Effector memory CD8-positive, alpha-beta T cell (primary cell): ENCODE measurements around the gene SMS.

Source experiments
- ATAC-seq: fragments of 150-1000 bp; cut with Tn5 transposase; replicated peaks from 2 replicates; pipeline ENCODE4 v1.10.0; 2021; ENCODE audit warnings: mild to moderate bottlenecking, moderate library complexity
- DNase-seq, 3 experiments: peaks; one replicate each; pipeline ENCODE4 v3.0.0; 2021
- H3K27ac Mint-ChIP-seq, 2 donors: one replicate each; pipeline ENCODE4 v1.8.0; 2022; ENCODE audit warnings: mild to moderate bottlenecking in 2 of 2, mixed read lengths in 2 of 2, moderate library complexity in 2 of 2
- H3K27me3 Mint-ChIP-seq, 2 donors: one replicate each; pipeline ENCODE4 v1.8.0; 2022; ENCODE audit warnings: mixed read lengths in 2 of 2
- H3K36me3 Mint-ChIP-seq: one replicate; pipeline ENCODE4 v1.8.0; 2022; ENCODE audit warnings: mild to moderate bottlenecking, moderate library complexity, mixed read lengths; ENCODE audit not compliant: insufficient read depth
- H3K4me1 Mint-ChIP-seq, 2 donors: one replicate each; pipeline ENCODE4 v1.8.0; 2022; ENCODE audit warnings: low read depth in 2 of 2, mixed read lengths in 2 of 2
- H3K4me3 Mint-ChIP-seq, 2 donors: one replicate each; pipeline ENCODE4 v1.8.0; 2022; ENCODE audit warnings: mild to moderate bottlenecking in 2 of 2, mixed read lengths in 2 of 2, moderate library complexity in 2 of 2
- H3K9me3 Mint-ChIP-seq, 2 donors: one replicate each; pipeline ENCODE4 v1.8.0; 2022; ENCODE audit warnings: mixed read lengths in 2 of 2

SMS gene

GRCh38 chrX:22012931-22013330 is 72.4 kb downstream of the SMS start:
- Mint-ChIP-seq H3K9me3 (no peaks in the 10 kb centered on the region), H3K27me3 (no peaks in the 10 kb centered on the region), H3K27ac (no peak overlapping the region), H3K4me3 (no peak overlapping the region), H3K36me3 (no peaks in the 10 kb centered on the region), H3K4me1 (no peaks in the 10 kb centered on the region)
- DNase-seq (no peak), ATAC-seq (no peak)

- H3K9me3 Mint-ChIP-seq = no peaks in the 10 kb centered on the region
- no peak for ATAC-seq
- no peak overlapping the region for H3K27ac Mint-ChIP-seq
- no peaks in the 10 kb centered on the region for H3K4me1 Mint-ChIP-seq
- no peaks in the 10 kb centered on the region for H3K27me3 Mint-ChIP-seq
- no peak overlapping the region for H3K4me3 Mint-ChIP-seq
- no peak for DNase-seq
- no peaks in the 10 kb centered on the region for H3K36me3 Mint-ChIP-seq
Measured at GRCh38 chrX:22015139-22015750, 74.7 kb downstream of the SMS start.

GRCh38 chrX:22021751-22022324 is 81.3 kb downstream of the SMS start:
- no peaks in the 10 kb centered on the region for H3K4me1 Mint-ChIP-seq
- H3K36me3 Mint-ChIP-seq = no peaks in the 10 kb centered on the region
- H3K4me3 Mint-ChIP-seq = no peak overlapping the region
- H3K9me3 Mint-ChIP-seq = no peaks in the 10 kb centered on the region
- no peak for DNase-seq
- H3K27ac Mint-ChIP-seq = no peak overlapping the region
- H3K27me3 Mint-ChIP-seq = no peaks in the 10 kb centered on the region
- no peak for ATAC-seq

- ATAC-seq (no peak), DNase-seq (no peak)
- Mint-ChIP-seq H3K36me3 (no peaks in the 10 kb centered on the region), H3K27me3 (no peaks in the 10 kb centered on the region), H3K27ac (no peak overlapping the region), H3K9me3 (no peaks in the 10 kb centered on the region), H3K4me1 (no peaks in the 10 kb centered on the region), H3K4me3 (no peak overlapping the region)
Measured at GRCh38 chrX:22024577-22024976, 84.1 kb downstream of the SMS start.

- Mint-ChIP-seq H3K36me3 (no peaks in the 10 kb centered on the region), H3K9me3 (no peaks in the 10 kb centered on the region), H3K4me1 (no peaks in the 10 kb centered on the region), H3K4me3 (no peak overlapping the region), H3K27me3 (no peaks in the 10 kb centered on the region), H3K27ac (no peak overlapping the region)
- no peak for ATAC-seq
- DNase-seq = no peak
Measured at GRCh38 chrX:22025751-22026150, 85.2 kb downstream of the SMS start.

- Mint-ChIP-seq H3K27me3 (no peaks in the 10 kb centered on the region), H3K9me3 (no peaks in the 10 kb centered on the region), H3K36me3 (no peaks in the 10 kb centered on the region), H3K4me3 (no peak overlapping the region), H3K4me1 (no peaks in the 10 kb centered on the region), H3K27ac (no peak overlapping the region)
- DNase-seq = no peak
- no peak for ATAC-seq
Measured at GRCh38 chrX:22026731-22027130, 86.2 kb downstream of the SMS start.

GRCh38 chrX:22032084-22032483 is 91.6 kb downstream of the SMS start, which contains the start of gene PHEX:
TSS of gene PHEX (plus strand) at chrX:22032325. CDS start at chrX:22033006, 681 bp downstream.
- ATAC-seq (no peak), DNase-seq (no peak)
- H3K27me3 Mint-ChIP-seq = no peaks in the 10 kb centered on the region
- H3K4me3 Mint-ChIP-seq = no peak within 1 kb of the TSS
- no peak within 1 kb of the TSS for H3K27ac Mint-ChIP-seq
- H3K9me3 Mint-ChIP-seq = no peaks in the 10 kb centered on the region
- no peaks in the 10 kb centered on the region for H3K4me1 Mint-ChIP-seq
- H3K36me3 Mint-ChIP-seq = no peaks in the 10 kb centered on the region

GRCh38 chrX:22032506-22032905 is 92.0 kb downstream of the SMS start:
- DNase-seq = no peak
- H3K4me1 Mint-ChIP-seq = no peaks in the 10 kb centered on the region
- no peaks in the 10 kb centered on the region for H3K36me3 Mint-ChIP-seq
- H3K27ac Mint-ChIP-seq = no peak overlapping the region
- H3K27me3 Mint-ChIP-seq = no peaks in the 10 kb centered on the region
- ATAC-seq = no peak
- H3K9me3 Mint-ChIP-seq = no peaks in the 10 kb centered on the region
- no peak overlapping the region for H3K4me3 Mint-ChIP-seq

- no peak overlapping the region for H3K4me3 Mint-ChIP-seq
- no peaks in the 10 kb centered on the region for H3K36me3 Mint-ChIP-seq
- ATAC-seq = no peak
Measured at GRCh38 chrX:22033818-22034217, 93.3 kb downstream of the SMS start.

GRCh38 chrX:22035236-22035635 is 94.7 kb downstream of the SMS start:
- H3K9me3 Mint-ChIP-seq = no peaks in the 10 kb centered on the region
- DNase-seq (no peak), ATAC-seq (no peak)
- no peak overlapping the region for H3K27ac Mint-ChIP-seq
- H3K27me3 Mint-ChIP-seq = no peaks in the 10 kb centered on the region
- H3K36me3 Mint-ChIP-seq = no peaks in the 10 kb centered on the region
- no peak overlapping the region for H3K4me3 Mint-ChIP-seq
- no peaks in the 10 kb centered on the region for H3K4me1 Mint-ChIP-seq

More at GRCh38 chrX:22033818-22034217, 93.3 kb downstream of the SMS start:
- Mint-ChIP-seq H3K4me1 (no peaks in the 10 kb centered on the region), H3K27me3 (no peaks in the 10 kb centered on the region), H3K27ac (no peak overlapping the region), H3K9me3 (no peaks in the 10 kb centered on the region)
- no peak for DNase-seq

GRCh38 chrX:22037225-22037624 is 96.7 kb downstream of the SMS start:
- no peaks in the 10 kb centered on the region for H3K36me3 Mint-ChIP-seq
- DNase-seq (no peak), ATAC-seq (no peak)
- no peak overlapping the region for H3K4me3 Mint-ChIP-seq
- H3K27me3 Mint-ChIP-seq = no peaks in the 10 kb centered on the region
- H3K4me1 Mint-ChIP-seq = no peaks in the 10 kb centered on the region
- H3K9me3 Mint-ChIP-seq = no peaks in the 10 kb centered on the region
- H3K27ac Mint-ChIP-seq = no peak overlapping the region

- Mint-ChIP-seq H3K27me3 (no peaks in the 10 kb centered on the region), H3K4me3 (no peak overlapping the region), H3K27ac (no peak overlapping the region), H3K36me3 (no peaks in the 10 kb centered on the region), H3K9me3 (no peaks in the 10 kb centered on the region), H3K4me1 (no peaks in the 10 kb centered on the region)
- no peak for ATAC-seq
- DNase-seq = no peak
Measured at GRCh38 chrX:22037911-22038537, 97.5 kb downstream of the SMS start.

GRCh38 chrX:22039541-22039940 is 99.0 kb downstream of the SMS start:
- H3K36me3 Mint-ChIP-seq = no peaks in the 10 kb centered on the region
- no peak for ATAC-seq
- H3K4me3 Mint-ChIP-seq = no peak overlapping the region
- H3K27me3 Mint-ChIP-seq = no peaks in the 10 kb centered on the region
- no peak for DNase-seq
- H3K4me1 Mint-ChIP-seq = no peaks in the 10 kb centered on the region
- H3K27ac Mint-ChIP-seq = no peak overlapping the region
- no peaks in the 10 kb centered on the region for H3K9me3 Mint-ChIP-seq

- H3K4me3 Mint-ChIP-seq = no peak overlapping the region
- no peak overlapping the region for H3K27ac Mint-ChIP-seq
- DNase-seq (no peak), ATAC-seq (no peak)
- no peaks in the 10 kb centered on the region for H3K27me3 Mint-ChIP-seq
- H3K9me3 Mint-ChIP-seq = no peaks in the 10 kb centered on the region
- no peaks in the 10 kb centered on the region for H3K4me1 Mint-ChIP-seq
- H3K36me3 Mint-ChIP-seq = no peaks in the 10 kb centered on the region
Measured at GRCh38 chrX:22040184-22040583, 99.7 kb downstream of the SMS start.
